Ishikawa (cell line): Measurements from ENCODE around the gene ARID3A.

ENCODE experiments used
- CEBPB ChIP-seq: IDR thresholded peaks from 2 replicates; pipeline ENCODE4 v1.6.1; 2012
- EP300 ChIP-seq: IDR thresholded peaks from 2 replicates; pipeline ENCODE4 v1.6.1; 2012; ENCODE audit warnings: borderline replicate concordance
- TAF1 ChIP-seq: IDR thresholded peaks from 2 replicates; pipeline ENCODE4 v1.6.1; 2012; ENCODE audit warnings: low read depth, mild to moderate bottlenecking
- YY1 ChIP-seq: IDR thresholded peaks from 2 replicates; pipeline ENCODE4 v1.6.1; 2012; ENCODE audit warnings: low read depth
- TF ChIP-seq, protein P1 (sequence below): IDR thresholded peaks from 2 replicates; pipeline ENCODE4 v1.6.1; 2012

DNA sequence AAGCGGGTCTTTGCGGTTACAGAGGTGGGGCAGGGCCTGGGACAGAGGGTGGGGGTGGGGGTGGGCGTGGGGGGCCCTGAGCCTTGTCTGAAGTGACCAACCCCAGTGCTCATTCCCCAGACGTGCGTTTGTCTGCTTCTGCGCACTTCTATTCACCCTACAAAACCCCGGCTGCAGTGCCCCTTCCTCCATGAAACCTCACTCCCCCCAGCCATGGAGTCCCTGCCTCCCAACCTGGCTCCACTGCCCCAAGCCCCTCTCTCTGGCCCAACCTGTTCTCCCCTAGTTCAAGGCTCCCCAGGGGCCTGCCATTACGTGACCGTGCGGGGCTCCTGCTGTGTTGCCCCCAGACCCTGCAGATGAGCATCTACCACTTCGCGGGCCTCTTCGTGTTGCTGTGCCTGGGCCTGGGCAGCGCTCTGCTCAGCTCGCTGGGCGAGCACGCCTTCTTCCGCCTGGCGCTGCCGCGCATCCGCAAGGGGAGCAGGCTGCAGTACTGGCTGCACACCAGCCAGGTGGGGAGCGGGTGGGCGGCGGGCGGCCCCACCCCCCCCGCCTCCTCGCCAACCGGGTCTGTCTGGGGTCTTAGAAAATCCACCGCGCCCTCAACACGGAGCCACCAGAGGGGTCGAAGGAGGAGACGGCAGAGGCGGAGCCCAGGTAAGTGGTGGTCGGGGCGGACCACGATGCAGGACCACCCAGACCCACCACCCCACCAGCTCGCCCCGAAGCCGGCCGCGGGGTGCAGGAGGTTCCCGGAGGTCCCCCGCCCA lies 82.6 kb downstream of the ARID3A start:
- TF ChIP-seq, protein P1, sequence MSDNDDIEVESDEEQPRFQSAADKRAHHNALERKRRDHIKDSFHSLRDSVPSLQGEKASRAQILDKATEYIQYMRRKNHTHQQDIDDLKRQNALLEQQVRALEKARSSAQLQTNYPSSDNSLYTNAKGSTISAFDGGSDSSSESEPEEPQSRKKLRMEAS: no peak
- no peak for TF ChIP-seq YY1
- TF ChIP-seq EP300: no peak
- no peak for TF ChIP-seq CEBPB
- no peak for TF ChIP-seq TAF1
